Activated CD4-positive, alpha-beta T cell treated with anti-CD3 and anti-CD28 coated beads for 4 hours (primary cell): Measurements from ENCODE around the gene TANC1.
A peak's percentile ranks its signal among the peaks of the same experiment; 100 is the strongest.
"Not testable (repeated sequence)": the region's sequence is repeated elsewhere in the genome, so short reads cannot be mapped to it uniquely, and the experiment has no call there.

ENCODE experiments used
- DNase-seq, 2 donors: peaks; one replicate each; pipeline ENCODE4 v3.0.0-alpha.2; 2020

Gene TANC1

GRCh38 chr2:159124441-159124911 lies 156.0 kb downstream of the TANC1 start:
- peak; percentile 23 to 31 for DNase-seq

- no peak for DNase-seq
Measured at GRCh38 chr2:159124931-159125467, 156.6 kb downstream of the TANC1 start.

GRCh38 chr2:159125858-159126257 lies 157.4 kb downstream of the TANC1 start:
- no peak for DNase-seq

- DNase-seq, result no peak
Measured at GRCh38 chr2:159126432-159127022, 158.1 kb downstream of the TANC1 start.

- no peak for DNase-seq
Measured at GRCh38 chr2:159128191-159128590, 159.8 kb downstream of the TANC1 start.

GRCh38 chr2:159129269-159129668 lies 160.8 kb downstream of the TANC1 start:
- no peak for DNase-seq

- no peak for DNase-seq
Measured at GRCh38 chr2:159129824-159130223, 161.4 kb downstream of the TANC1 start.

GRCh38 chr2:159130302-159130701 lies 161.9 kb downstream of the TANC1 start:
- no peak for DNase-seq

- no peak for DNase-seq
Measured at GRCh38 chr2:159131267-159131913, 162.9 kb downstream of the TANC1 start.

GRCh38 chr2:159131914-159132281 lies 163.5 kb downstream of the TANC1 start:
- DNase-seq, result no peak

- no peak for DNase-seq
Measured at GRCh38 chr2:159133797-159134196, 165.4 kb downstream of the TANC1 start.

- no peak for DNase-seq
Measured at GRCh38 chr2:159134979-159135378, 166.5 kb downstream of the TANC1 start.

- DNase-seq, result no peak
Measured at GRCh38 chr2:159136391-159136790, 168.0 kb downstream of the TANC1 start.

GRCh38 chr2:159137511-159138241 lies 169.2 kb downstream of the TANC1 start:
- no peak for DNase-seq

- DNase-seq, result no peak
Measured at GRCh38 chr2:159138642-159139182, 170.3 kb downstream of the TANC1 start.

- DNase-seq, result no peak
Measured at GRCh38 chr2:159139216-159139933, 170.9 kb downstream of the TANC1 start.

- DNase-seq, result no peak
Measured at GRCh38 chr2:159140070-159140769, 171.8 kb downstream of the TANC1 start.

GRCh38 chr2:159140821-159141220 lies 172.4 kb downstream of the TANC1 start:
- DNase-seq, result not testable (repeated sequence)

GRCh38 chr2:159144776-159145614 lies 176.6 kb downstream of the TANC1 start:
- DNase-seq, result no peak

GRCh38 chr2:159145745-159146354 lies 177.4 kb downstream of the TANC1 start:
- DNase-seq, result no peak
